ENCODE measurements around the gene P2RY2. TPM values are rescaled to one million over a fixed set of nuclear protein-coding genes. Genes with fewer than 3 reads are reported as not detected.

P2RY2 gene
- total RNA-seq, 1 experiment from 2014 or later: 0.26 TPM

GRCh38 chr11:73285721-73286120 lies 67.6 kb downstream of the P2RY2 start:
- Histone ChIP-seq H4K8ac (replicated peaks; ENCODE audit: insufficient read length, low read depth, low read length) (no peak overlapping the region), H4K20me1 (ENCODE audit: control insufficient read depth, insufficient read depth, insufficient read length) (no peaks in the 10 kb centered on the region), H3K14ac (ENCODE audit: insufficient read depth, low read length) (no peak overlapping the region), H4K91ac (ENCODE audit: insufficient read length, low read depth, low read length) (no peak overlapping the region), H2BK15ac (ENCODE audit: low read depth, low read length) (no peak overlapping the region), H2BK5ac (ENCODE audit: insufficient read length, low read length) (no peak overlapping the region), H3K4me2 (ENCODE audit: insufficient read depth, insufficient read length, low read length) (no peak overlapping the region), H3K56ac (ENCODE audit: insufficient read length, low read depth, low read length) (no peak overlapping the region), H3K9me3 (ENCODE audit: control insufficient read depth, low read depth, low read length) (no peaks in the 10 kb centered on the region), H3K27me3 (ENCODE audit: insufficient read depth, low read length) (no peaks in the 10 kb centered on the region), H3K27ac (ENCODE audit: insufficient read length, low read depth, low read length) (no peak overlapping the region), H3K23me2 (ENCODE audit: insufficient read length, low read depth, low read length, poor library complexity, severe bottlenecking) (no peaks in the 10 kb centered on the region), H3K4ac (ENCODE audit: low read depth, low read length) (no peak overlapping the region), H2BK20ac (ENCODE audit: low read depth, low read length, poor library complexity, severe bottlenecking) (no peak overlapping the region), H2BK12ac (ENCODE audit: insufficient read length, low read depth, low read length) (no peak overlapping the region), H3K23ac (ENCODE audit: insufficient read length, low read depth, low read length) (no peak overlapping the region), H2AK5ac (ENCODE audit: insufficient read length, low read length) (no peak overlapping the region), H3K79me1 (ENCODE audit: insufficient read depth, low read depth, low read length, poor library complexity, severe bottlenecking) (no peaks in the 10 kb centered on the region), H2BK120ac (ENCODE audit: low read depth, low read length, poor library complexity, severe bottlenecking) (no peak overlapping the region), H2AFZ (ENCODE audit: low read length) (no peak overlapping the region), H3K18ac (ENCODE audit: insufficient read length, low read depth, low read length) (no peak overlapping the region), H3T11ph (ENCODE audit: low read length) (no peak overlapping the region), H3K4me1 (ENCODE audit: insufficient read depth, low read length) (no peaks in the 10 kb centered on the region), H3K9ac (ENCODE audit: extremely low read depth, insufficient read length, low read length) (no peak overlapping the region), H3K79me2 (ENCODE audit: insufficient read depth, low read length) (no peaks in the 10 kb centered on the region), H4K5ac (ENCODE audit: insufficient read length, low read depth, low read length) (no peak overlapping the region)
- DNase-seq: no peak
- H3K36me3 Mint-ChIP-seq (ENCODE audit: insufficient read depth in 1 of 3, low read depth in 3 of 3): no peaks in the 10 kb centered on the region
- H3K27ac Mint-ChIP-seq: no peak overlapping the region
- WGBS (ENCODE audit: extremely low coverage, insufficient read length, low lambda C conversion rate): no CpG with 5 or more reads among the region's 1 CpG
- H3K27me3 Mint-ChIP-seq (ENCODE audit: low read depth): peaks cover 30% of the 10 kb centered on the region
- no peak overlapping the region for H3K4me3 Mint-ChIP-seq
- TF ChIP-seq CTCF (conservative IDR thresholded peaks at IDR 0.05): no peak
- H3K9me3 Mint-ChIP-seq: no peaks in the 10 kb centered on the region
- peaks cover 6 to 12% of the 10 kb centered on the region in 2 experiments for H3K4me1 Mint-ChIP-seq

Other genes with a start within 250 kb of the P2RY2 start
- 17.8 and 19.2 TPM in 2 replicates for gene FCHSD2, start 76.0 kb upstream of the P2RY2 start, total RNA-seq (2021)
- gene P2RY6, start 54.1 kb downstream of the P2RY2 start, total RNA-seq (2021): not detected in 2 replicates
- 6.2 and 7.4 TPM in 2 replicates for gene ARHGEF17, start 90.0 kb downstream of the P2RY2 start, total RNA-seq (2021)
- gene RELT, start 158.1 kb downstream of the P2RY2 start, total RNA-seq (2021): 10.2 TPM in 2 replicates